Fibroblast of skin of right biceps (primary cell): Measurements from ENCODE around the gene IL3.
"Not testable (repeated sequence)": the region's sequence is repeated elsewhere in the genome, so short reads cannot be mapped to it uniquely, and the experiment has no call there.

ENCODE experiments used
- DNase-seq: peaks from one replicate; pipeline ENCODE4 v3.0.0-alpha.2; 2013

IL3 gene

GRCh38 chr5:132098151-132098594 is 37.7 kb downstream of the IL3 start:
- DNase-seq, result peak; percentile 38

DNA sequence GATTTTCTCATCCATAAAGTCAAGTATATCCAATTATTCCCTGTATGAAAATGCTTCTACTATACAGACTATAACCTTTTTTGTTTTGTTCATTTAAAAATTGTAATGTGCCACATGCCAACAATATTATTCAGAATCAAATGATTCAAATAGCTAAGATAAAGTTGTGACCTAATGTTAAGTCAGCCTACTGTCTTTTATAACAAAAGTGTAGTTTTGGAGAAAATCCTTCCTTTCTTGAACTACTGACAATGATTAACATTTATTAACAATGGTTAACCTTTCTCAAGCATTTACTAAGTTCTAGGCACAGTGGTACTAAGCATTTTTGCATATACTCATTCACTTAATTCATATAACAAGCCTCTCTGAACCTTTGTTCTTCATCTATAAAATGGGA is 38.2 kb downstream of the IL3 start:
- no peak for DNase-seq

DNA sequence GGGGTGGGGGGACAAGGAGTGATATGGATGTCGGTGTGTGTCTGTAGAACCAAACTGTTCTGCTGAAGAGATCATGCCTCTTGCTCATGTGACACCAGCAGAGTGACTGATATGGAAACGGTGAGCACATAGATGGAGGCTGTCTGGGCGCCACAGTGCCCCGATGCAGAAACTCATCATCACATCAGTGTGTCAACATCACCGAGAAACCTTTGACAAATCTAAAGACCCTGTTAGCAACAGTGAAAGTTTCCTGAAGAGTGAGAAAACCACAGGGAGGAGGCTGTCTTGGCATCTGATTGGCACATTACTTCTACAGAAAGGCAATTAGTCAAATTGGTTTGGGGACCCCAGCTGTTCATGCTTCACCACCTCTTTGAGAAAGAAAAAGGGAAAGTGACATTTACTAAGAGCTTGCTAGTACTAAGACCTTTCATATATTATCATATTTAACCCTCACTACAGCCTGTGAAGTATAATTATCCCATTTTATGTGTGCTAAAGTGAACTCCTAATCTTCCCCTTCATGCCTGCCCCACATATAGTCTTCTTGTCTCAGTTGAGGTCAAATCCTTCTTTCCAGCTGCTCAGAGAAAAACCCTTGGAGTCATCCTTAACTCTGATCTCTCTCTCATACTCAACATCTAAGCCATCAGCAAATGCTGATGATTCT is 38.8 kb downstream of the IL3 start:
- no peak for DNase-seq

DNA sequence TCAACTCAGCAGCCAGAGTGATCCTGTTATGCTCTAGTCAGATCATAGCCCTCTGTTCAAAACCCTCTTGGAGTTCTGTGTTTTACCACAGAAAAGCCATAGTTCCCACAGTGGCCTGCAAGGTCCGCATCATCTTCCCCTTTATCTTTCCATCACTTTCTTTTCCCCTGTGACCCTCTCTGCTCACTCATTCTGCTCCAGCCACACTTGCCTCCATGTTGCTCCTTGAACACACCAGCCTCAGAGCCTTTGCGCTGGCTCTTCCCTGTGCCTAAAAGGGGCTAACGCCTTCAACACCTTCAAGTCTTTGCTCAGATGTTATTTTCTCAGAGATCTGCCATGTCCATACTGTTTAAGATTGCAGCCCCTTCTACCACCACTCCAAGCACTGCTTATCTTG is 39.5 kb downstream of the IL3 start:
- DNase-seq, result no peak

DNA sequence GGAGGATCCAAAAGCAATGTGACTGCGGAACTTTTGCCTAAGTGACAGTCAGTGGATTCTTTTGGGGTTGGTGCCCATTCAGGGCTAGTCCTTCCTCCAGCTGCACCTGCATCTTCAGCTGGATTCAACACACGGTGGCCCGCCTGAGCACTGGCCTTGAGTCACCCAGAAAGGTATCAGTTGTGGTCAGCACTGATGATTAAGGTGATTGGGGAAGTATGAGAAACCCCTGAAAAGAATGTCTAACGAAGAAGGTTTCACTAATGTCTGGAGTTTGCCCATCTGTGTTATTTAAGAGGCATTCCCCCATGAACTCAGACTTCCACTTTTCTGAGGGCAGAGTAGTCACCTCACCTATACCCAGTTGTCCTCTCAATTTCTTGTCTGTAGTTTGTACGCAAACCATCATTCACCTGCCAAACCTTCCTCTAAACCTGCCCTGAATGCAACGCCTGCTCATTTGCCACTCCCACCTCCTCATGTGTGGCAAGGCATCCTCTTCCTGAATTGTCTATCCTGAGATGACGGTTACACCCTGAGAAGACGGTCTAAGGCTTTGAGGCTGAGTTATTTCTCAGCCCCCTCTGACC is 40.3 kb downstream of the IL3 start:
- no peak for DNase-seq

DNA sequence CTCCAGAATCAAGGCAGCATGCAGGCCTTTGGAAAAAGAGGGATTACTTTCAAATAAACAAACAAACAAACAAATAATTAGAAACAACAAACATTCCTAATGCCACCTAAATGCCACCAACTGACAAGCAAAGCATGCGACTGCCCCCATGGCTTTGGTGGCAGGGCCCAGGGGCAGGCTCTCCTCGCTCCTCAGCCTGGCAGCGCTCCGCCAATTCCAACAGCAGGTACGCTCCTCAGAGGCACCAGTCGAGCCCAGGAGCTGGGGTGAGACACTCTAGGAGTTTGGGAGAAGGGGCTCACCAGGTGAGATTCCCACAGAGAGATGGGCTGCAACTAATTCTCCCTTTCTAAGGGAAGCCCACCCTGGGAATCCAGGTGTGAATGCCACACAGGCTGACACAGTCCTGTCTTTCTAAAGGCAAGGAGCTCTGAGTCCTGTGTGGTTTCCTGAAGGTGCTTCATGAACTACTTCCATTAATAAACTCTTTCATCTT is 41.0 kb downstream of the IL3 start:
- no peak for DNase-seq

DNA sequence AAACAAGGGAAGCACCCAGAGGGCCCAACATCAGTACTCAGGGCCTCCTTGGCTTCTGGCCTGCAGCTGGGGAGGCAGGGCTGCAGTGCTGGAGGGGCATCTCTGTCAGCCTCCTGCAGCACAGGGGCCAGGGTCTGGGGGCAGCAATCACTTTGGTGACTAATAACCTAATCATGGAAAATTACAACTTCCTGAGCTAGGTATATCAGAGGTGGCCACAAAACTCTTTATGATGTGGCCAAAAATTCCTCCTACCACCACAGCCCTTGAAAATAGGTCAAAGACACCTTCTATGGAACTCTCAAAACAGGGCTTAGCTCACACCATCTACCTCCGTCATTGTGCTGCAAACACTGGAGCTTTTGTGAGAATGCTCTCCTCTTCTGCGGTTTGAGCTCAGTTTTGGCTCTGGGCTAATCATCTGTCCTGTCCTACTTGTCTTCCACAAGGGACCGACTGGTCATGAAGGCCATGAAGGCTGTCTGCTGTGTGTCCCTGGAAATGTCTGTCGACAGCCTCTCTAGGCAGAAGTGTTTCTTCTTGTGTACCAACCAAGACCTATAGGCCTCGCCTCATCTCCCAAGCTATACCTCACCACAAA is 41.7 kb downstream of the IL3 start:
- DNase-seq, result peak; percentile 24

GRCh38 chr5:132102944-132103331 is 42.5 kb downstream of the IL3 start:
- no peak for DNase-seq

GRCh38 chr5:132103332-132103951 is 43.0 kb downstream of the IL3 start:
- DNase-seq, result peak; percentile 96

DNA sequence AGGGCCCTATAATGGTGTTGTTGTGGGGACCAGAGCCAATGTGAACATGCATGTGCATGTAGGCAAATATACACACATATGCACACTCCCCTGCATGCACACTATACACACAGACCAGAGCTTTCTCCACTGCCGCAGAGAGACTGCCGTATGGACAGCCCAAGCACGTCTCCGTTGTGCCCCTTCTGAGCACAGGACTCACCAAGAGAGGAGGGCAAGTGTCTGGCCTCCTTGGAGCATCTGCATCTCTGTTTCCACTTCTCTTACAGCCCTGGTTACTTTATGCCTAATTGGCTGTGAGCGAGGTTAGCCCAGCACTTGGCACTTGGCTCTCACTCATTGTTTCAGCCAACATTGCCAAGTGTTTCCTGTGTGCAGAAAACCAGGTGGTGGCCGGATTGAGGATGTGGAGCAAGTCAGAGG is 43.5 kb downstream of the IL3 start:
- no peak for DNase-seq

DNA sequence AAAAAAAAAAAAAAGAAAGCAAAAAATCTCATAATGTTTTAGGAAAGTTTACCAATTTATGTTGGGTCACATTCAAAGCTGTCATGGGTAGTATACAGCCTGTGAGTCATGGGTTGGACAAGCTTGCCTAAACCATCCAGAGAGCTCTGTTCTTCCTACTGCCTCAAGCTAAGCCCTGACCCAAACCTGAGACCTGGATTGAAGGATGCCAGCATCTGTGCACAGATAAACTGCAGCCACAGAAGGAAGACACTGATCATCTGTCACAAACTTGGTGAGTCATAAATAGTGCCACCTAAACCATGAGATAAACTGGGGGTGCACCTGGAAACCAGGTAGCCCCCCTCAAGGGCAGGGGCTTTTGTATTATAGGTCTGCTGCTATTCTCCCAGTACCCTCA is 44.1 kb downstream of the IL3 start:
- peak; percentile 50 for DNase-seq

DNA sequence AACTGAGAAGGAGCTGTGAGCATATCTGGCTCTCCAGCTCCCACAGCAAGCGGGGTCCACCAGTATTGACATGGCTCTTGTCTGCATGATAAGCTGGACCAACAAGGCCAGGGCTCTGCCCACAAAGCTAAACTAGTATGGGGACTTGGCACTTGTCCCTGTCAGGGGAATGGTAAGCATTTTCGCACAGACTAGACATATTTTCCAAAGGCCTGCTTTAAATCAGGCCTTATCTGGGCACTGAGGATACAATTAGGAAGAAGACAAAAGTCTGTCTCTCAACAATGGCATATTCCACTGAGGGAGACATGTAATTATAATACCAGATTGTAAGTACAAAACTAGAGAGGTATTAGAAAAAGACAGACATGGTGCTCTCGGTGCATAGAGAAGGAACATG is 45.2 kb downstream of the IL3 start:
- DNase-seq, result no peak

DNA sequence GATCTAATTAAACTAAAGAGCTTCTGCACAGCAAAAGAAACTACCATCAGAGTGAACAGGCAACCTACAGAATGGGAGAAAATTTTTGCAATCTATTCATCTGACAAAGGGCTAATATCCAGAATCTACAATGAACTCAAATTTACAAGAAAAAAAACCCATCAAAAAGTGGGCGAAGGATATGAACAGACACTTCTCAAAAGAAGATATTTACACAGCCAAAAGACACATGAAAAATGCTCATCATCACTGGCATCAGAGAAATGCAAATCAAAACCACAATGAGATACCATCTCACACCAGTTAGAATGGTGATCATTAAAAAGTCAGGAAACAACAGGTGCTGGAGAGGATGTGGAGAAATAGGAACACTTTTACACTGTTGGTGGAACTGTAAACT is 48.0 kb downstream of the IL3 start:
- not testable (repeated sequence) for DNase-seq

DNA sequence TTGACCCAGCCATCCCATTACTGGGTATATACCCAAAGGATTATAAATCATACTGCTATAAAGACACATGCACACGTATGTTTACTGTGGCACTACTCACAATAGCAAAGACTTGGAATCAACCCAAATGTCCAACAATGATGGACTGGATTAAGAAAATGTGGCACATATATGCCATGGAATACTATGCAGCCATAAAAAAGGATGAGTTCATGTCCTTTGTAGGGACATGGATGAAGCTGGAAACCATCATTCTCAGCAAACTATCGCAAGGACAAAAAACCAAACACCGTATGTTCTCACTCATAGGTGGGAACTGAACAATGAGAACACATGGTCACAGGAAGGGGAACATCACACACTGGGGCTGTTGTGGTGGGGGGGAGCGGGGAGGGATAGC is 48.5 kb downstream of the IL3 start:
- DNase-seq, result not testable (repeated sequence)

GRCh38 chr5:132109494-132110053 is 49.1 kb downstream of the IL3 start:
- DNase-seq, result no peak

GRCh38 chr5:132110195-132110594 is 49.7 kb downstream of the IL3 start:
- DNase-seq, result no peak

DNA sequence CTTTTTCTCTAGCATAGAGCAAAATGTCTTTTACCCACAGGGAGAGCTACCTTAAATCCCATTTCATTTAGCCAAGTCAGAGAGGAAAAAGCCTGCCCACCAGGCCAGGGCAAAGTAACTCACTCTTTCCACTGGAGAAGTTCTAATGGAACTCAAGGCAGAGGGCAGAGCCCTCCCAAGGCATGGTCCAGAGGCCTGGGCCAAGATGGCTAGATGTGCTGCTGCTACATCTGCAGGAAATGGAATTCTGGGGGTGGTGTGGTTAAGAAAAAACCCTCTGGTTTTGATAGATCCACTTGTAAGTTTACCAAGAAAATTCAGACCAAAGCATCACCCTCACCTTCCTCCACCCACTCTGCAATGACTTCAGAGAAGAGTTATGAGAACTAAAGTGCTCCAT is 50.5 kb downstream of the IL3 start:
- no peak for DNase-seq

DNA sequence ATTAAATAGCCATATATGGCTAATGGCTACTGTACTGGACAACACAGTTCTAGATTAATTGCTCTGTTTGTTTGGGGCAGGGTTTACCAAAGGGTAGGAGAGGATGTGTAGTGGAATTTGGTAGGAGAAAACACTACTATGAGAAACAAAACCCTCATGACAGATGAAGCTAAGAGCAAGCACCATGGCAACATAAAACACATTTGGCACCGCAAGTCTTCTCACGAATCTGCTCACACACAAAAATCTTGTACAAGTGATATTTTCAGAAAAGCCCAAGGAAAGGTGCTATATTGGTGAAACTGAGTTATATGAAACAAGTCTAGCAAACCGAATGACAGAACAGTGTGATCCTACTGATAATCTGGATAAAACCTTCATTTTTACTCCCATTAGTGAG is 51.7 kb downstream of the IL3 start:
- no peak for DNase-seq
